Measurements from ENCODE around the gene PDE4D.

DNA sequence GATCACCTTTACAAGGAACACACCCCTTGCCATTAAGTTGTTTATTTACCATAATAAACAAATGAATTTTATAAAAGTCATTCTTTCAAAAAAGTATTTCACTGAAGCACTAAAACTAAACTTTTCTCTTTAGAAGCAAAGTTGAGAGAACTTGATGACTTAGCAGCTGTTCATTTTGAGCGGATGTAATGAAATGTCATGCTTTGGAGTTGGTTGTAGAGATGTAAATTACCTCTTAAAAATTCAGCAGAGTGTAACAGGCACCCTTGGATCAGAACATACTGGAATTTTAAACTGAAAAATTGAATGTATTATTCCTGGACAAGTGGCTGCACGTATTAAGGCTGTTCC, 617.2 kb downstream of the PDE4D start:
- TF ChIP-seq CTCF (IDR thresholded peaks at IDR 0.05) (no peak), ZFX (IDR thresholded peaks at IDR 0.05; ENCODE audit: borderline replicate concordance) (no peak)

All from 22Rv1 (cell line).